Measurements from ENCODE around the gene LEPROT.

The LEPROT gene

GRCh38 chr1:65412256-65412983 is 8.0 kb upstream of the LEPROT start:
- DNase-seq (ENCODE audit: low spot score) = no peak

- DNase-seq (ENCODE audit: low spot score) = no peak
Measured at GRCh38 chr1:65412984-65413375, 7.5 kb upstream of the LEPROT start.

- no peak for DNase-seq (ENCODE audit: low spot score)
Measured at GRCh38 chr1:65414538-65414937, 5.9 kb upstream of the LEPROT start.

GRCh38 chr1:65416767-65417166 is 3.7 kb upstream of the LEPROT start:
- no peak for DNase-seq (ENCODE audit: low spot score)

- DNase-seq (ENCODE audit: low spot score) = no peak
Measured at GRCh38 chr1:65417729-65418128, 2.7 kb upstream of the LEPROT start.

DNA sequence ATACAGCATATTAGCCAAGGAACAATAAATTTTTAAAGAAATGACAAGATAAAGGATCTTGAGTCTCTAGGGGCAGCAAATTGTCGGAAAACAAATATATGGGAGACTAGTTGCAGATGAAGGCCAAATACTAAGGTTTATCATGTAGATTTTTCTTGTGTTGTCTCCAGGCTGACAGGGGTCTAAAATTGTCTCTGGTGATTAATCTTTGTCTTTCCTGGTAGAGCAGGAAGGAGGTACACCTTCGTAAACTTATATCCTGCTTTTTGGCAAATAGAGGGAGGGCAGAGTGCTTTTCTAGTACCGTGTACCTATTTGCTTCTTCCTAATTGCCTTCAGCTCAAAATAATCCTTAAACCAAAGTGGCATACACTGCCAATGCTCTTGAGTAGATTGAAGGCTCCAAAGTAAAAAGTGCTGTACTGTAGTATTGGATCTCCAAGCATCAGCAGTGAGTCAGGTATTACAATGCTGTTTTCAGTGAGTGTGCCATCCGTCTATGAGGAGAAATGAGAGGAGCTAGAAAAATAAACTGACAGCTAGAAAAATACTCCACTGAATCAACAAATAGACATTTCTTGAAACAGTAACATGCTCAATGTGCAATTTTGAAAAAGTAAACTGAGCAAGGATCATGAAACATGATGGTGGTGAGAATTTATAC is 1.8 kb upstream of the LEPROT start:
- DNase-seq (ENCODE audit: low spot score) = no peak

DNA sequence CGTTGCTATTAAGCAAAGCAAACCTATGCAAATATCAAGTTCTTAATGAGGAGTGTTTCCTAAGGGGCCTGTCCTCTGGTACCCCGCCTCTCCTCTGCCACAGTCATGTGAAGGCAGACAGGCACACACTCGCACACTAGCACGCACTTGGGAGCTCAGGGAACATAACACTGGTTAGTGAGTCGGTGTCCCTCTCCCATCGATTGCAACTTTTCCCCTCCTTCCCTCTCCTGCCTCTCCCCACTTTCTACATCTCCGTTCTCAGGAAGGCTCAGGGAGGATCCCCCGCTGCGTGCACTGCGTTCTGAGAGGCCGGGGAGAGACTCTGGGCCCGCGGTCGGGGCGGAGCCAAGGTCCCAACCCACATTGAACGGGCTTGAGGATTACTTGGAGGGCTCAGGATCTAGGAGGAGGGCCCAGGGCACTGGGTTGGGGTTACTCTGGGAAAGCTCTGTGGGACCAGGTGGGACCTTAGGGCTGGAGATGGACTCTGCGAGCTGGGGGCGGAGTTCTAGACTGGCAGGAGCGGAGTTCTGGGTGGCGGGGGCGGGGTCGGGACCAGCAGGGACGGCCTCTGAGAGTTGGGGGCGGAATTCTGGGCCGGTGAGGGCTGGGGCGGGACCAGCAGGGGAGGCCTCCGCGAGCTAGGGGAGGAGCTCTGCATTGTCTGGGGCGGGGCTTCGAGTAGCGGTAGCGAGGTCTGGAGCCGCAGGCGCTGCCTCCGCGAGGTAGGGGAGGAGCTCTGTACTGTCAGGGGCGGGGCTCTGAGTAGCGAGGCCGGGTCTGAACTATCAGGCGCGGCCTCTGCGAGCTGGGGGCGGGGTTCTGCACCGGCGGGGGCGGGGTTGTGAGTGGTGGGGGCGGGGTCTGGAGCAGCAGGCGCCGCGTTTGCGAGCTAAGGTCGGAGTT is 533 bp upstream of the LEPROT start:
- DNase-seq (ENCODE audit: low spot score) = peak; percentile 98

- DNase-seq (ENCODE audit: low spot score) = no peak
Measured at GRCh38 chr1:65421351-65422025, 1.0 kb downstream of the LEPROT start.

DNA sequence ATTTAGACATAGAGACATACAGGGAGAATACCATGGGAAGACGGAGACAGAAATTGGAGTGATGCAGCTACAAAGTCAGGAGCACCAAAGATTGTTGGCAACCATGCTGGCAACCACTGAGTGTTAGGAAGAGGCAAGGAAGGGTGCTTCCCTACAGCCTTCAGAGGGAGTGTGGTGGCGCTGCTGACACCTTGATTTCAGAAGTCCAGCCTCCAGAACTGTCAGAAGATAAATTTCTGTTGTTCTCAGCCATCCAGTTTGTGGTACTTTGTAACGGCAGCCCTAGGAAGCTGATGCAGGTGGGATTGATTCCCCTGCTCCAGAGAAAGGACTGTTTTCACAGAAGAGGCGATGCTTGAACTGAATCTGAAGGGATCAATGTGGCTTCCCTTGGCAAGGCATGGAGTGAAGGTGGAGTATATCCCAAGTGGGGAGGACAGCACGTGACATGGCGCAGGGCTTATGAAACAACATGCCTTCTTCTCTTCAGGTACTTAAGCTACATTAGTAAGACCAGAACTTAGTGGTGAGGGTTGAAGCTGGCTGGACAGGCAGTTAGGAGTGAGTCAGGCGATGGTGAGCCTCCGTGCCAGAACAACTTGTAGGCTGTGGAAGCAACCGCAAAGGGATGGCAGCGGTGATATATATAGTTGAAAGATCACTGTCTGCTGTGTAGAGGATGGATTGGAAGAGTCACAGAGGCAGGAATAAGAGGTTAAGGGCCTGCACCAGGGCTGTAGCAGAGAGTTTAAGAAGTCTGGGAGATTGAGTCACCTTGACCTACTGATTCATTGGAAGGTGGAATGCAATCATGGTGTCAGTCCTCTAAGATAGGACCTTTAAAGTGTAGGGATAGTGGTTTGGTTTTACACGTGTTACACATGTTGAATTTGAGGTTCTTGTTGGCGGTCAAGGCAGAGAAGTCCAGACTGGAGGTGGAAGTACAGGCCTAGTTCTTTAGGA is 2.1 kb downstream of the LEPROT start:
- DNase-seq (ENCODE audit: low spot score) = no peak

DNA sequence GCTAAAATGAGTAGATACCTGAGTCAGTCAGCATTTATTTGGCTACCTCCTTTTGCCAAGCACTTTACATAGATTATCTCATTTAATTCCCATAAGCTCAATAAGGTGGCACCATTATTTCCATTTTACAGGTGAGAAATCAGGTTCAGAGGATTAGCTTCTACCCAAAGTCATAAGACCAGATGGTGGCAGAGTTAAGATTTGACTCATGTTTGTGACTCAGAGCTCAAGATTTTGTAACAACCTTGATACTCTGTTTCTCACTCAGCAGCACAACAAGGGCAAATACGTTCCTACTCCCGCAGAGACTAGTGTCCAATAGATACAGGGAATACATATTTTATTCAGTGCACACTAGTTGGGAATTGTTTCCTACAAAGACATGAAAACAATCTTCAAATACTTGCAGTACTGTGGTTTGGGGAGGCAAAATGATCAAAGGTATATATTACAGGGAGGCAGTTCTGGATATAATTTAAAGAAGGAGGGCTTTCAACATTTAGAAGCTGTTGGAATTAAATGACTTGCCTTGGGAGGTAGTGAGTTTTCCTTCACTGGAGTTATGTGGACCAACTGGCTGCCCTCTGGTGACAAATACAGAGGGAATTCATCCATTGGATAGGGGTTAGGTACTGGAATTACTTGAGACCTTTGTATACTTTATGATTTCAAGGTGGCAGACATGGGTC is 3.6 kb downstream of the LEPROT start:
- no peak for DNase-seq (ENCODE audit: low spot score)

GRCh38 chr1:65424573-65424889 is 4.1 kb downstream of the LEPROT start:
- no peak for DNase-seq (ENCODE audit: low spot score)

DNA sequence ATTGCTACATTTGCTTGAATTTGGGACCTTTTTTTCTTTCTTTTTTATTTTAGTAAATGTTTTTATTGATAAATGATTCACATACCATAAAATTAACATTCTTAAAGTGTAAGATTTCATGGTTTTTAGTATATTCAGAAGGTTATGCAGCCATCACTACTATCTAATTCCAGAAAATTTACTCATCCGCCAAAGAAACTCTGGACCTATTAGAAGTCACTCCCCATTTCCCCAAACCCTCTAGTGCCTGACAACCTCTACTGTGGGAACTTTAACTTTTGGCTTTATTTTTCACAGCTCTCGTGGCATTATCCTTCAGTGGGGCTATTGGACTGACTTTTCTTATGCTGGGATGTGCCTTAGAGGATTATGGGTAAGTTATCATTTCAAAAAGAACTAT is 4.5 kb downstream of the LEPROT start:
- no peak for DNase-seq (ENCODE audit: low spot score)

DNA sequence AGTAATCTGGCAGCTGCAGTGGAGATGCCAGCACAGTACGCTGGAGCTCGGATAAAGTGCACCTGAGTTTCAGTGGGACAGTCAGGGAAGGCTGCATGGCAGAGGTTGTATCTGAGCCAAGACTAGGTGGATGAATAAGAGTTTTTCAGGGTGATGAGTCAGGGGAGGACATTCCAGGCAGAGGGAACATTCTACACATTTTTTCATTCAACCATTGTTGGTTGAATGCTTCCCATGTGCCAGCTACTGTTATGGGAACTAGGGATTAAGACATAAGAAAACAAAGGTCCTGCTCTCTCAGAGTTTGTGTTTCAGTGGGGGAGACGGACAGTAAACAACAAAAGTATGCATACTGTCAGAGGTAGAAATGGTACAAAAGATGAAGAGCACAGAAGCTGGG is 5.2 kb downstream of the LEPROT start:
- no peak for DNase-seq (ENCODE audit: low spot score)

DNA sequence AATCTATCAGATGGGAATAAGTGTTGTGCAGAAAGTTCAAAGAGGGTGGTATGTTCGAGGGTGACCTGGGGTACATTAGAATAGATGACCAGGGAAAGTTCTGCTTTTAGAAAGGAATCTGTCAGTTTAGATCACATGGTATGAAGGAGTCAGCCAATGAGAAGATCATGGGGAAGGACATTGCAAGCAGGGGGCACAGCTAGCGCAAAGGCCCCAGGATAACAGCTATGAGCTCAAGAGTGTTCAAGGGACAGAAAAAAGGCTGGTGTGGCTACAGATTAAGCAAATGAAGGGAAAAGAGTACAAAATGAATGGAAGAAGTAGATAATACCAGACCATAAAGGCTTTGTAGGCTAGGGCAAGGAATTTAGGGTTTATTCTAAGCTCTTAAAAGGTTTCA is 8.6 kb downstream of the LEPROT start:
- no peak for DNase-seq (ENCODE audit: low spot score)

GRCh38 chr1:65429806-65430205 is 9.3 kb downstream of the LEPROT start:
- DNase-seq (ENCODE audit: low spot score) = no peak

DNA sequence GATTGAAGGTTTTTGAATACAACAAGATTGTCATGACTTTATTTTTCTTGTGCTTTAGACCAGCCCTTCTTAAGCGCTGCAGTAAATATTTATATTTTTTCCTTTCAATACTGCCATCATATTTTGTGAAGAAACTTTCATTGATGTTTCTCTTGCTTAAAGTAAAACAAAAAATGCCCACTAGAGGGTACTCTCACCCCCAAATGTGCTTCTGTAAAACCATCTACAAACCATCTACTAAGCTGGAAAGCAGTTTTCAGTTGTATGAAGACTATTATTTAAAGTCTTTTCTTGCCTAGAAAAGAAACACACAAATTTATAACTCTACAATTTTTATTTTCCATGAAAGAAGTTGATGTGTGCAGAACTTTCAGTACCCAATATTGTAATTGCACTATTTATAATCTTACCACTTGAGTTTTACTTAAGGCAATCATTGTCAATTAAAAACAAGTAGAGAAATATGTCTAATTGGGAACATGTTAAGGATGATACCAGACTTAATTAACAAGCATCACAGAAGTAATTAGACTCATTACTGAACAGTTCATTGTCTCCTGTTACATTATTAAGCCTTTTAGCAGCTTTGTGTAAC is 10.7 kb downstream of the LEPROT start:
- no peak for DNase-seq (ENCODE audit: low spot score)

DNA sequence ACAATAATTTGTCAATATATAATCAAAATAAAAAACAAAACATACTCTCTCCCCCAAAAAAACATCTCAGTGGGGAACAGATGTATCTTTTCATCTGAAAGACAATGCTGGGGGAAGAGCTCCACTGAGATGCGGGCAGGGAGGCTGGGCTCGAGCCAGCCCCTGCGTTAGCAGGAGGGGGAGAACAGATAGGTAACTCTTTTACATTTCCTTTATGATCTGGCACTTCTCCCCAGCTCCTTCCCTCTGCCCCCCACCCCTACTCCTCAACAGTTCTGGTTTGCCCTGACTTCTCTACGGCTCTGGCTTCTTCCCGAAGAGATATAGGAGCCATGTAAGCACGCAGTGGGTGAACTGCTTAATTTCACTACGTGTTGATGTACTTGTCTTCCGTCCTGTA is 12.4 kb downstream of the LEPROT start:
- DNase-seq (ENCODE audit: low spot score) = no peak

GRCh38 chr1:65434255-65434654 is 13.8 kb downstream of the LEPROT start:
- no peak for DNase-seq (ENCODE audit: low spot score)

GRCh38 chr1:65434760-65435159 is 14.3 kb downstream of the LEPROT start:
- DNase-seq (ENCODE audit: low spot score) = no peak

GRCh38 chr1:65435987-65436386 is 15.5 kb downstream of the LEPROT start:
- DNase-seq (ENCODE audit: low spot score) = no peak

Measured in COLO829 (cell line).